PC-3 (cell line): ENCODE results near the gene POLR2L. TPM values are rescaled to one million over a fixed set of nuclear protein-coding genes. Genes with fewer than 3 reads are reported as not detected.

Experiments used
- ATAC-seq: fragments of 200-7000 bp; cut with Tn5 transposase; 2 replicates; pipeline ENCODE4 v1.9.1; 2020; ENCODE audit warnings: mild to moderate bottlenecking, moderate library complexity
- BruUV-seq: library from RNA; stranded (reverse); fragments of 400-500 nt; replicated peaks from 2 replicates; lab custom pipeline; 2021; lab: Mats Ljungman, UMichigan
- CTCF ChIA-PET: fragments of 300-600 bp; sonication (Branson Sonifier 250); formaldehyde crosslinking; loops from one replicate; lab custom pipeline; 2022; ENCODE audit warnings: antibody characterized with exemption; lab: Charles Lee
- POLR2A ChIA-PET: fragments of 300-600 bp; sonication (Branson Sonifier 250); formaldehyde crosslinking; loops from one replicate; lab custom pipeline; 2022; ENCODE audit warnings: antibody characterized with exemption; ENCODE audit not compliant: unreplicated experiment; lab: Charles Lee
- DNase-seq: peaks from one replicate; pipeline ENCODE4 v3.0.0-alpha.2; 2015
- H2AFZ ChIP-seq: fragments of 300-600 bp; sonication (generic); 2 replicates; pipeline ENCODE4 v1.6.0; 2016; ENCODE audit warnings: antibody characterized with exemption, low read length
- H3F3A ChIP-seq: fragments of 300-600 bp; sonication (generic); one replicate; pipeline ENCODE4 v1.6.0; 2017; ENCODE audit warnings: antibody characterized with exemption, low read length, control low read depth, mild to moderate bottlenecking; ENCODE audit not compliant: unreplicated experiment
- H3K27ac ChIP-seq: fragments of 300-600 bp; sonication (generic); 2 replicates; pipeline ENCODE4 v1.5.1; 2016; ENCODE audit warnings: mild to moderate bottlenecking, low read length
- H3K27me3 ChIP-seq: fragments of 300-600 bp; sonication (generic); 2 replicates; pipeline ENCODE4 v1.6.1; 2016; ENCODE audit warnings: low read length, mixed read lengths
- H3K36me3 ChIP-seq: fragments of 300-600 bp; sonication (generic); 2 replicates; pipeline ENCODE4 v1.6.1; 2016; ENCODE audit warnings: low read depth, mixed run types, low read length, mixed read lengths
- H3K4me1 ChIP-seq: fragments of 300-600 bp; sonication (generic); 2 replicates; pipeline ENCODE4 v1.5.1; 2016; ENCODE audit warnings: low read length; ENCODE audit not compliant: insufficient read depth
- H3K4me2 ChIP-seq: fragments of 300-600 bp; sonication (generic); 2 replicates; pipeline ENCODE4 v1.6.0; 2016; ENCODE audit warnings: low read length
- H3K4me3 ChIP-seq: fragments of 300-600 bp; sonication (generic); 2 replicates; pipeline ENCODE4 v1.5.1; 2016; ENCODE audit warnings: mild to moderate bottlenecking, low read length, mixed read lengths
- H3K79me2 ChIP-seq: fragments of 300-600 bp; sonication (generic); 2 replicates; pipeline ENCODE4 v1.6.1; 2017; ENCODE audit warnings: low read length, mixed read lengths
- H3K9ac ChIP-seq: fragments of 300-600 bp; sonication (generic); 2 replicates; pipeline ENCODE4 v1.6.0; 2016; ENCODE audit warnings: mild to moderate bottlenecking, low read length
- H3K9me2 ChIP-seq: fragments of 300-600 bp; sonication (generic); replicated peaks from 2 replicates; pipeline ENCODE4 v1.6.1; 2016; ENCODE audit warnings: mixed run types, low read length, mixed read lengths
- H3K9me3 ChIP-seq: fragments of 300-600 bp; sonication (generic); 2 replicates; pipeline ENCODE4 v1.6.1; 2016; ENCODE audit warnings: low read length, mixed read lengths
- H4K20me1 ChIP-seq: fragments of 300-600 bp; sonication (generic); 2 replicates; pipeline ENCODE4 v1.6.1; 2016; ENCODE audit warnings: low read length, mixed read lengths
- EZH2 ChIP-seq: fragments of 300-600 bp; sonication (generic); IDR thresholded peaks from one replicate; pipeline ENCODE4 v1.6.1; 2017; ENCODE audit warnings: antibody characterized with exemption, mild to moderate bottlenecking, low read length; ENCODE audit not compliant: unreplicated experiment
- EZH2phosphoT487 ChIP-seq: fragments of 300-600 bp; sonication (generic); IDR thresholded peaks from 2 replicates; pipeline ENCODE4 v1.6.1; 2018; ENCODE audit warnings: mild to moderate bottlenecking, antibody characterized with exemption, low read length, borderline replicate concordance
- intact Hi-C: fragments of 100-400 bp; cut with micrococcal nuclease; formaldehyde crosslinking; loops from 2 replicates; pipeline ENCODE4 v1.9.0; 2023
- total RNA-seq: library from RNA; depleted of rRNA; stranded (reverse); fragments of >200 nt; gene quantifications from 2 replicates; pipeline ENCODE4 v1.2.3, GENCODE V29; 2014
- TF ChIP-seq, protein P1 (sequence below): fragments of 300-600 bp; sonication (generic); conservative IDR thresholded peaks from 2 replicates; pipeline ENCODE4 v1.5.1; 2017; ENCODE audit warnings: antibody characterized with exemption, low read depth, mild to moderate bottlenecking, low read length

Gene POLR2L
- total RNA-seq, 1 experiment from 2014 or later: 1,148 TPM

GRCh38 chr11:833114-833791 is 9.1 kb downstream of the POLR2L start:
- Histone ChIP-seq H4K20me1 (peaks cover 5% of the 10 kb centered on the region), H3K9ac (peak overlapping the region; percentile 94), H3K4me1 (peaks cover 24% of the 10 kb centered on the region), H3K27me3 (no peaks in the 10 kb centered on the region), H3F3A (no peaks in the 10 kb centered on the region), H3K27ac (peak overlapping the region; percentile 91), H3K9me2 (no peaks in the 10 kb centered on the region), H3K79me2 (peaks cover 56% of the 10 kb centered on the region), H3K36me3 (peaks cover 22% of the 10 kb centered on the region), H3K4me3 (peak overlapping the region; percentile 73), H3K9me3 (no peaks in the 10 kb centered on the region), H3K4me2 (peak overlapping the region; percentile 99), H2AFZ (no peak overlapping the region)
- DNase-seq (no peak), ATAC-seq (peak; percentile 4)
- TF ChIP-seq, protein P1, sequence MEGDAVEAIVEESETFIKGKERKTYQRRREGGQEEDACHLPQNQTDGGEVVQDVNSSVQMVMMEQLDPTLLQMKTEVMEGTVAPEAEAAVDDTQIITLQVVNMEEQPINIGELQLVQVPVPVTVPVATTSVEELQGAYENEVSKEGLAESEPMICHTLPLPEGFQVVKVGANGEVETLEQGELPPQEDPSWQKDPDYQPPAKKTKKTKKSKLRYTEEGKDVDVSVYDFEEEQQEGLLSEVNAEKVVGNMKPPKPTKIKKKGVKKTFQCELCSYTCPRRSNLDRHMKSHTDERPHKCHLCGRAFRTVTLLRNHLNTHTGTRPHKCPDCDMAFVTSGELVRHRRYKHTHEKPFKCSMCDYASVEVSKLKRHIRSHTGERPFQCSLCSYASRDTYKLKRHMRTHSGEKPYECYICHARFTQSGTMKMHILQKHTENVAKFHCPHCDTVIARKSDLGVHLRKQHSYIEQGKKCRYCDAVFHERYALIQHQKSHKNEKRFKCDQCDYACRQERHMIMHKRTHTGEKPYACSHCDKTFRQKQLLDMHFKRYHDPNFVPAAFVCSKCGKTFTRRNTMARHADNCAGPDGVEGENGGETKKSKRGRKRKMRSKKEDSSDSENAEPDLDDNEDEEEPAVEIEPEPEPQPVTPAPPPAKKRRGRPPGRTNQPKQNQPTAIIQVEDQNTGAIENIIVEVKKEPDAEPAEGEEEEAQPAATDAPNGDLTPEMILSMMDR: no peak
- no peak for TF ChIP-seq EZH2phosphoT487
- TF ChIP-seq EZH2: no peak
- ChIA-PET CTCF (interaction anchor here (1.3 kb wide), 1 partner anchor 14 kb away, joined by 18 read pairs; the partner anchor contains the start of gene PNPLA2), POLR2A (interaction anchor here (0.6 to 2.1 kb wide), 5 partner anchors 10 to 45 kb away, joined by 3 to 16 read pairs (median 9); partner anchors contain the start of genes PNPLA2 and TSPAN4)
- no TSS peak for BruUV-seq
- intact Hi-C loops: no loop called here

DNA sequence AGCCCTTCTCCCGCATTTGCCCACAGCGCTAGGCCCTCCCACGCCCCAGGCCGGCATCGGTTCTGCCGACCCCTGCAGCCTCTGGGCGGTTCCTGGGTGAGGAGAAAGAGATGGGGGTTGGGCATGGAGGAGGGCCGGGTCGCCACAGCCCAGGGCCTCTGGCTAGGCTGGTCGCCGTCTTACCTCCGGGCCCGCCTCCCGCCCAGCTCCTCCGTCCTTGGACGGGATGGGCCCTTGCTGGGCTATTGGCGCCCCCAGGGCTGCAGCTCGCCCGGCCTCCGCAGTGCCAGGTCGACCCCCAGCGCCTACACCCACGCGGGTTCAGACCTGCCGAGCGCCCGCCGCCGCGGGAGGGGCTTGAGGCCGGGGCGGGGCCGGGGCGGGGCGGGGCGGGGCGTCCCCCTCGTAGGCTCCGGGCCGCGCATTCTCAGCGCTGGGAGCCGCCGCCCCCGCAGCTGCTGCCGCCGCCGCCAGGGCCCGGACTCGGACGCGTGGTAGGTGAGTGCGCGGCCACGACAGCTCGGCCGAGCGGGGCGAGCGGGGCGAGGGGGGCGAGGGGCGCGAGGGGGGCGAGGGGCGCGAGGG is 9.7 kb downstream of the POLR2L start, which contains the start of gene CD151:
CD151 (plus strand) TSS at position 424 of the 585 bp plus-strand sequence. CDS start 3,118 bp downstream, outside the sequence.
- Histone ChIP-seq H3K4me1 (peaks cover 28% of the 10 kb centered on the region), H3K9me2 (no peaks in the 10 kb centered on the region)
- peak; percentile 60 for DNase-seq

More for the DNA sequence above, 9.7 kb downstream of the POLR2L start, which contains the start of gene CD151:
- H2AFZ ChIP-seq: no peak within 1 kb of the TSS
- peak; percentile 14 for ATAC-seq
- CTCF ChIA-PET: interaction anchor here (1.3 kb wide), 1 partner anchor 13 kb away, joined by 18 read pairs; the partner anchor contains the start of gene PNPLA2
- peaks cover 51% of the 10 kb centered on the region for H3K79me2 ChIP-seq
- H3K27ac ChIP-seq: peak within 1 kb of the TSS; percentile 91
- peak within 1 kb of the TSS; percentile 94 for H3K9ac ChIP-seq
- H4K20me1 ChIP-seq: peaks cover 5% of the 10 kb centered on the region
- intact Hi-C loops: no loop called here
- POLR2A ChIA-PET: interaction anchor here (0.6 to 2.0 kb wide), 3 partner anchors 13 to 44 kb away, joined by 3 to 16 read pairs (median 9); partner anchors contain the start of gene PNPLA2
- H3K4me2 ChIP-seq: peak within 1 kb of the TSS; percentile 99
- H3K9me3 ChIP-seq: no peaks in the 10 kb centered on the region
- no peak for TF ChIP-seq EZH2
- TF ChIP-seq, protein P1: no peak
- TF ChIP-seq EZH2phosphoT487: no peak
- H3F3A ChIP-seq: no peaks in the 10 kb centered on the region
- H3K27me3 ChIP-seq: no peaks in the 10 kb centered on the region
- peaks cover 16% of the 10 kb centered on the region; the same call in 1 of the 2 replicates for H3K36me3 ChIP-seq
- BruUV-seq: no TSS peak
- peak within 1 kb of the TSS; percentile 83 for H3K4me3 ChIP-seq
